Measurements from ENCODE around the gene COPS2.
A peak's percentile ranks its signal among the peaks of the same experiment; 100 is the strongest.

The COPS2 gene

GRCh38 chr15:49154359-49154758 lies 1.0 kb downstream of the COPS2 start:
- peak overlapping the region; percentile 79 for H3K4me3 ChIP-seq (ENCODE audit: low read depth, low read length)
- peak; percentile 16 for DNase-seq (ENCODE audit: low read depth)
- TF ChIP-seq MYC (IDR thresholded peaks at IDR 0.05; ENCODE audit: low read depth, low read length) (no peak), POLR2A (IDR thresholded peaks at IDR 0.05; ENCODE audit: extremely low read depth, insufficient read length) (no peak), CTCF (IDR thresholded peaks at IDR 0.05; ENCODE audit: low read depth, low read length) (no peak), MAX (IDR thresholded peaks at IDR 0.05; ENCODE audit: low read depth, low read length) (no peak)

GRCh38 chr15:49152552-49153312 lies 2.7 kb downstream of the COPS2 start:
- peak overlapping the region; percentile 23 for H3K4me3 ChIP-seq (ENCODE audit: low read depth, low read length)
- no peak for DNase-seq (ENCODE audit: low read depth)
- TF ChIP-seq MAX (IDR thresholded peaks at IDR 0.05; ENCODE audit: low read depth, low read length): no peak
- TF ChIP-seq CTCF (IDR thresholded peaks at IDR 0.05; ENCODE audit: low read depth, low read length): no peak
- TF ChIP-seq POLR2A (IDR thresholded peaks at IDR 0.05; ENCODE audit: extremely low read depth, insufficient read length): no peak
- no peak for TF ChIP-seq MYC (IDR thresholded peaks at IDR 0.05; ENCODE audit: low read depth, low read length)

- no peak for TF ChIP-seq MAX (IDR thresholded peaks at IDR 0.05; ENCODE audit: low read depth, low read length)
- TF ChIP-seq POLR2A (IDR thresholded peaks at IDR 0.05; ENCODE audit: extremely low read depth, insufficient read length): no peak
- TF ChIP-seq MYC (IDR thresholded peaks at IDR 0.05; ENCODE audit: low read depth, low read length): no peak
- TF ChIP-seq CTCF (IDR thresholded peaks at IDR 0.05; ENCODE audit: low read depth, low read length): no peak
- no peak for DNase-seq (ENCODE audit: low read depth)
- no peak overlapping the region for H3K4me3 ChIP-seq (ENCODE audit: low read depth, low read length)
These were observed 3.6 kb downstream of the COPS2 start for GRCh38 chr15:49151831-49152230.

GRCh38 chr15:49148727-49149126 lies 6.7 kb downstream of the COPS2 start:
- no peak overlapping the region for H3K4me3 ChIP-seq (ENCODE audit: low read depth, low read length)
- DNase-seq (ENCODE audit: low read depth): no peak
- TF ChIP-seq MYC (IDR thresholded peaks at IDR 0.05; ENCODE audit: low read depth, low read length): no peak
- no peak for TF ChIP-seq CTCF (IDR thresholded peaks at IDR 0.05; ENCODE audit: low read depth, low read length)
- TF ChIP-seq MAX (IDR thresholded peaks at IDR 0.05; ENCODE audit: low read depth, low read length): no peak
- no peak for TF ChIP-seq POLR2A (IDR thresholded peaks at IDR 0.05; ENCODE audit: extremely low read depth, insufficient read length)

GRCh38 chr15:49148298-49148697 lies 7.1 kb downstream of the COPS2 start:
- TF ChIP-seq CTCF (IDR thresholded peaks at IDR 0.05; ENCODE audit: low read depth, low read length) (no peak), MYC (IDR thresholded peaks at IDR 0.05; ENCODE audit: low read depth, low read length) (no peak), POLR2A (IDR thresholded peaks at IDR 0.05; ENCODE audit: extremely low read depth, insufficient read length) (no peak)
- DNase-seq (ENCODE audit: low read depth): no peak
- H3K4me3 ChIP-seq (ENCODE audit: low read depth, low read length): no peak overlapping the region
